K562 (cell line): ENCODE measurements around the gene DNAH5. TPM values are rescaled to one million over a fixed set of nuclear protein-coding genes. Genes with fewer than 3 reads are reported as not detected.

Experiments
- ATAC-seq: fragments of 200-7000 bp; cut with Tn5 transposase; 3 replicates; pipeline ENCODE4 v1.9.1; 2020; ENCODE audit warnings: moderate library complexity
- BruUV-seq: library from RNA; stranded (reverse); fragments of 400-500 nt; replicated peaks from 2 replicates; lab custom pipeline; 2021; lab: Mats Ljungman, UMichigan
- CTCF ChIA-PET: fragments of 300-600 bp; formaldehyde crosslinking; extraction: SDS; loops from one replicate; lab custom pipeline; 2021; ENCODE audit warnings: low intra/inter-chr PET ratio; lab: Yijun Ruan, JAX
- POLR2A ChIA-PET: fragments of 300-600, 350-650 bp; sonication (Branson Sonifier 250); formaldehyde crosslinking; extraction: SDS; loops from one replicate; lab custom pipeline; 2021; ENCODE audit warnings: antibody characterized with exemption, inconsistent platforms; lab: Yijun Ruan, JAX
- DNase-seq, 4 experiments: peaks; one replicate each; pipeline versions ENCODE4 v3.0.0 to v3.0.0-alpha.2; 2011 to 2018; ENCODE audit warnings: low spot score in 3 of 4, mixed read lengths in 3 of 4; ENCODE audit errors: extremely low read depth in 1 of 4
- FAIRE-seq: peaks from 2 replicates; lab custom pipeline; 2011; peaks lifted over from hg19 to GRCh38; lab: Jason Lieb, UNC
- H2AFZ ChIP-seq: 2 replicates; pipeline ENCODE4 v1.6.0; 2011; ENCODE audit warnings: low read depth, low read length, control low read depth, inconsistent platforms
- H3K27ac ChIP-seq: fragments of 200-600 bp; 3 replicates; pipeline ENCODE4 v1.8.0; 2011; ENCODE audit warnings: low read depth, mild to moderate bottlenecking, control low read depth, inconsistent platforms, low read length, moderate library complexity, mixed read lengths; ENCODE audit errors: extremely low read depth
- H3K27me3 ChIP-seq, 2 experiments: fragments of 300-600 bp in 1 of 2; 2 replicates in 1 of 2; 3 replicates in 1 of 2; pipeline versions ENCODE4 v1.6.0 to v1.8.0; 2011; ENCODE audit warnings: inconsistent platforms in 2 of 2, low read length in 2 of 2, mild to moderate bottlenecking in 1 of 2, mixed read lengths in 1 of 2, moderate library complexity in 1 of 2; ENCODE audit not compliant: control insufficient read depth in 2 of 2, insufficient read depth in 2 of 2
- H3K36me3 ChIP-seq: fragments of 300-600 bp; 3 replicates; pipeline ENCODE4 v1.8.0; 2011; ENCODE audit warnings: mild to moderate bottlenecking, low read length, inconsistent platforms; ENCODE audit not compliant: control insufficient read depth, insufficient read depth
- H3K4me1 ChIP-seq, 2 experiments: fragments of 200-600 bp in 1 of 2; replicated peaks in 1 of 2; 2 replicates in 1 of 2; 3 replicates in 1 of 2; pipeline versions ENCODE4 v1.5.1 to v1.8.0; 2011; ENCODE audit warnings: inconsistent platforms in 2 of 2, low read length in 2 of 2, mild to moderate bottlenecking in 1 of 2, mixed read lengths in 1 of 2, moderate library complexity in 1 of 2; ENCODE audit not compliant: control insufficient read depth in 2 of 2, insufficient read depth in 2 of 2
- H3K4me2 ChIP-seq: 2 replicates; pipeline ENCODE4 v1.6.1; 2011; ENCODE audit warnings: low read length, control low read depth, inconsistent platforms, mixed read lengths; ENCODE audit not compliant: insufficient read depth
- H3K4me3 ChIP-seq: fragments of 200-600 bp; sonication (generic), shearing (Covaris generic); 2 replicates; pipeline ENCODE4 v1.5.1; 2016; ENCODE audit warnings: control low read depth, inconsistent platforms
- H3K79me2 ChIP-seq: fragments of 200-600 bp; 3 replicates; pipeline ENCODE4 v1.8.0; 2011; ENCODE audit warnings: low read length, inconsistent platforms; ENCODE audit not compliant: control insufficient read depth, insufficient read depth
- H3K9ac ChIP-seq, 2 experiments: 2 replicates each; pipeline versions ENCODE4 v1.6.0 to v1.6.1; 2011; ENCODE audit warnings: low read depth in 2 of 2, low read length in 2 of 2, control low read depth in 1 of 2, inconsistent platforms in 1 of 2, mild to moderate bottlenecking in 1 of 2, mixed read lengths in 1 of 2; ENCODE audit not compliant: insufficient read depth in 1 of 2
- H3K9me1 ChIP-seq: one replicate; pipeline ENCODE4 v1.6.0; 2011; ENCODE audit warnings: inconsistent platforms, mild to moderate bottlenecking, low read length, moderate library complexity; ENCODE audit not compliant: control insufficient read depth, insufficient read depth
- H3K9me3 ChIP-seq: replicated peaks from 2 replicates; pipeline ENCODE4 v1.5.1; 2011; ENCODE audit warnings: low read depth, low read length, inconsistent platforms; ENCODE audit not compliant: control insufficient read depth, insufficient read depth
- H4K20me1 ChIP-seq: replicated peaks from 2 replicates; pipeline ENCODE4 v1.6.1; 2011; ENCODE audit warnings: low read length, inconsistent platforms, mixed read lengths; ENCODE audit not compliant: control insufficient read depth, insufficient read depth
- CREB5 ChIP-seq: fragments of 250-450 bp; sonication (Bioruptor Pico); IDR thresholded peaks from 2 replicates; pipeline ENCODE4 v1.5.0; 2020; ENCODE audit warnings: mild to moderate bottlenecking
- HMBOX1 ChIP-seq: sonication (generic); IDR thresholded peaks from 2 replicates; pipeline ENCODE4 v1.6.1; 2016
- IRF9 ChIP-seq: fragments of 450-650 bp; IDR thresholded peaks from 2 replicates; pipeline ENCODE4 v1.6.1; 2016; ENCODE audit warnings: missing biosample characterization, missing genetic modification characterization
- KDM5B ChIP-seq: fragments of 200-600 bp; sonication (generic); IDR thresholded peaks from 2 replicates; pipeline ENCODE4 v1.6.1; 2012; ENCODE audit warnings: low read depth, mild to moderate bottlenecking, moderate library complexity, low read length, control low read depth, inconsistent platforms; ENCODE audit not compliant: insufficient replicate concordance
- RBM22 ChIP-seq: fragments of 200-400 bp; formaldehyde crosslinking; IDR thresholded peaks from 2 replicates; pipeline ENCODE4 v1.6.1; 2018; ENCODE audit warnings: low read length, low read depth; ENCODE audit not compliant: poor library complexity, severe bottlenecking
- SMARCA5 ChIP-seq: fragments of 450-650 bp; IDR thresholded peaks from 2 replicates; pipeline ENCODE4 v1.6.1; 2016
- SREBF1 ChIP-seq: fragments of 150-350 bp; IDR thresholded peaks from 2 replicates; pipeline ENCODE4 v1.6.1; 2014; ENCODE audit warnings: antibody characterized with exemption, low read depth, low read length, borderline replicate concordance
- TSC22D4 ChIP-seq: fragments of 450-650 bp; IDR thresholded peaks from 2 replicates; pipeline ENCODE4 v1.6.1; 2016; ENCODE audit warnings: missing genetic modification characterization, missing biosample characterization, control low read depth
- ZNF124 ChIP-seq: sonication (generic); formaldehyde crosslinking; IDR thresholded peaks from 2 replicates; pipeline ENCODE4 v1.8.1; 2022; ENCODE audit warnings: missing genetic modification reagents
- ZNF511 ChIP-seq: sonication (generic); formaldehyde crosslinking; IDR thresholded peaks from 2 replicates; pipeline ENCODE4 v1.8.0; 2022; ENCODE audit warnings: mild to moderate bottlenecking, missing genetic modification reagents
- WGBS: fragments of 100-300 bp; shearing (Covaris generic); methylation state at CpG from one replicate; pipeline ENCODE4 v1.1.6; 2016; ENCODE audit warnings: low coverage, mixed read lengths; ENCODE audit not compliant: insufficient coverage; ENCODE audit errors: missing lambda C conversion rate; 5-methylcytosine and 5-hydroxymethylcytosine counted together
- in situ Hi-C: fragments of 300-500 bp; cut with MboI; formaldehyde crosslinking; loops from 4 replicates; pipeline ENCODE4 v1.15.0; 2018; ENCODE audit warnings: inconsistent platforms, mixed read lengths
- intact Hi-C: fragments of 100-400 bp; cut with micrococcal nuclease; formaldehyde crosslinking; loops from 2 replicates; pipeline ENCODE4 v1.14.2; 2022
- polyA plus RNA-seq, 8 experiments: library from polyadenylated mRNA; depleted of rRNA in 4 of 8; stranded (reverse) in 5 of 8; unstranded in 3 of 8; fragments of >200 nt; fragmentation: Nextera tagmentation in 2 of 8; fragmentation: Illumina TruSeq in 1 of 8; extraction: Ambion mirVana in 2 of 8; extraction: Trizol in 1 of 8; gene quantifications; 2 replicates each; pipeline versions ENCODE4 v1.2.1 to v1.2.3, GENCODE V29; 2011 to 2014; ENCODE audit warnings: inconsistent platforms in 1 of 8, missing spikeins in 1 of 8
- total RNA-seq, 7 experiments: library from RNA; depleted of rRNA in 6 of 7; stranded (reverse); fragments of >200 nt in 6 of 7; fragmentation: Illumina TruSeq in 2 of 7; extraction: Trizol in 2 of 7; gene quantifications; 2 replicates each; pipeline versions ENCODE4 v1.2.1 to v1.2.3, GENCODE V29; 2011 to 2021; ENCODE audit warnings: low replicate concordance in 1 of 7

Gene DNAH5
- total and polyA plus RNA-seq, 9 of the 15 experiments (the other 6 are each of a cell fraction or from before 2014, with no cell fraction given), result 0.03 TPM; not detected in 8

GRCh38 chr5:13976223-13976622 lies 31.7 kb upstream of the DNAH5 start:
- H3K79me2 ChIP-seq, result no peaks in the 10 kb centered on the region
- H3K9me3 ChIP-seq, result no peaks in the 10 kb centered on the region
- no peak for FAIRE-seq
- ATAC-seq, result no peak
- no peak overlapping the region for H3K4me3 ChIP-seq
- no peaks in the 10 kb centered on the region for H3K4me1 ChIP-seq
- ChIA-PET CTCF (no interaction called here), POLR2A (no interaction called here)
- no peak for TF ChIP-seq SMARCA5
- no peak for TF ChIP-seq KDM5B
- no peak for TF ChIP-seq SREBF1
- TF ChIP-seq IRF9 (tag), result no peak
- no peak for TF ChIP-seq ZNF511
- no peak for TF ChIP-seq CREB5 (CRISPR knock-in tag)
- TF ChIP-seq TSC22D4 (tag), result no peak
- TF ChIP-seq RBM22, result no peak
- no peak for TF ChIP-seq HMBOX1
- no peak for TF ChIP-seq ZNF124 (CRISPR knock-in tag)
- WGBS, result 6% methylated on average over 2 of the region's 2 CpGs
- no TSS peak for BruUV-seq
- no peaks in the 10 kb centered on the region for H3K9me1 ChIP-seq
- no peak for DNase-seq
- H4K20me1 ChIP-seq, result no peaks in the 10 kb centered on the region
- no peak overlapping the region for H3K9ac ChIP-seq
- H3K36me3 ChIP-seq, result no peaks in the 10 kb centered on the region
- H3K4me2 ChIP-seq, result no peak overlapping the region
- in situ Hi-C loops (loop anchor here (25.0 kb wide), 1 partner anchor 1036 kb away; no protein-coding TSS in a partner anchor), intact Hi-C loops (no loop called here)
- H3K27ac ChIP-seq, result no peak overlapping the region
- H3K27me3 ChIP-seq, result no peaks in the 10 kb centered on the region; a peak in 1 of 5 replicates
- H2AFZ ChIP-seq, result no peak overlapping the region
